Measurements from ENCODE around the gene NF1. TPM values are rescaled to one million over a fixed set of nuclear protein-coding genes. Genes with fewer than 3 reads are reported as not detected.

Gene NF1
- total RNA-seq, 4 donors from 2014 or later: 23.6 to 47.3 (median 32.0) TPM

DNA sequence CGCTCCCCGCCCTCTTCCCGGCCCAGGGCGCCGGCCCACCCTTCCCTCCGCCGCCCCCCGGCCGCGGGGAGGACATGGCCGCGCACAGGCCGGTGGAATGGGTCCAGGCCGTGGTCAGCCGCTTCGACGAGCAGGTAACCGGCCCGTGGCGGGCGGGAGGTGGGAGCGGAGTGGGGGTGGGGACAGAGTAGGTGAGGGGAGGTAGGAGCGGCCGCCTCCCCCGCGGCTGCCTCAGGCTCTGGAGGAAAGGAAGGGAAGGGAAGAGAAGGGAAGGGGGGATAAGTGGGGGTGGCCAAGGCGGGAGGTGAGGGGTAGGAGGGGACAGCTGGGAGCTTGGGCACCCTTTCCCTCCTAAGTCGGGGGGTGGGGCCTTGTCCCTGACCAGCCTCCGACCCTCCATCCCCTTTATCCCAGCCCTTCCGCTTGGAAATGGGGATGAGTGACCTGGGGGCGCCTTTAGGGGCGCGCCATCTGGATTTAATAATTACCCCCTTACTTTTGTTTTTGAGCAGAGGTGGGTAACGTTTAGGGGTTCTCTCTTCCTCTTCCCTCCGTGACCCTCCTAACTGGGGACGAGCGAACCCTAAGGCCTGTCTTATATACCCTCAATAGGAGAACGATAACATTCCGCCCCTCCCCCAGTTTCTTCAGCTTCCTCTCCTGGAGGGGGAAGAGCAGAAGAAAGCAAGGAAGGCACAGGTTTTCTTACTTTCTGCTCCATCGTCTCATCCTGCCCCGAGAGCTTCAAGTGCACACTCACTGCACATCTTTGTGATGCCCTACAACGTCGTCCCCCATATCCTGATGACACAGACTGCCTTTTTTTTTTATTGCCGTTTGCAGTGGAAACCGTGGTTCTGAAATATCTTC, 694 bp downstream of the NF1 start:
- intact Hi-C loops (cut with DNase I; ENCODE audit: low total_unique reads) (loop anchor here (5.0 to 10.0 kb wide), 2 partner anchors 122 to 271 kb away; partner anchors contain the start of gene CRLF3), in situ Hi-C loops (cut with MboI; ENCODE audit: low sequenced_read_pairs in 4 of 4) (no loop called here)
- DNase-seq: peak; percentile 3 to 28
- no peaks in the 10 kb centered on the region for H3K36me3 ChIP-seq
- peaks cover 7 to 9% of the 10 kb centered on the region in 2 donors for H3K4me1 ChIP-seq
- peak overlapping the region; percentile 90 to 98 (median 98) for H3K27ac ChIP-seq
- H3K4me3 ChIP-seq: peak overlapping the region; percentile 96 to 100 (median 96)
- TF ChIP-seq, protein P1, sequence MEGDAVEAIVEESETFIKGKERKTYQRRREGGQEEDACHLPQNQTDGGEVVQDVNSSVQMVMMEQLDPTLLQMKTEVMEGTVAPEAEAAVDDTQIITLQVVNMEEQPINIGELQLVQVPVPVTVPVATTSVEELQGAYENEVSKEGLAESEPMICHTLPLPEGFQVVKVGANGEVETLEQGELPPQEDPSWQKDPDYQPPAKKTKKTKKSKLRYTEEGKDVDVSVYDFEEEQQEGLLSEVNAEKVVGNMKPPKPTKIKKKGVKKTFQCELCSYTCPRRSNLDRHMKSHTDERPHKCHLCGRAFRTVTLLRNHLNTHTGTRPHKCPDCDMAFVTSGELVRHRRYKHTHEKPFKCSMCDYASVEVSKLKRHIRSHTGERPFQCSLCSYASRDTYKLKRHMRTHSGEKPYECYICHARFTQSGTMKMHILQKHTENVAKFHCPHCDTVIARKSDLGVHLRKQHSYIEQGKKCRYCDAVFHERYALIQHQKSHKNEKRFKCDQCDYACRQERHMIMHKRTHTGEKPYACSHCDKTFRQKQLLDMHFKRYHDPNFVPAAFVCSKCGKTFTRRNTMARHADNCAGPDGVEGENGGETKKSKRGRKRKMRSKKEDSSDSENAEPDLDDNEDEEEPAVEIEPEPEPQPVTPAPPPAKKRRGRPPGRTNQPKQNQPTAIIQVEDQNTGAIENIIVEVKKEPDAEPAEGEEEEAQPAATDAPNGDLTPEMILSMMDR (IDR thresholded peaks at IDR 0.05 in 4 of 5, conservative IDR thresholded peaks at IDR 0.05 in 1 of 5): no peak
- TF ChIP-seq POLR2A (IDR thresholded peaks at IDR 0.05): no peak
- ATAC-seq: peak; percentile 20 to 38
- no peaks in the 10 kb centered on the region for H3K27me3 ChIP-seq
- no peaks in the 10 kb centered on the region for H3K9me3 ChIP-seq

DNA sequence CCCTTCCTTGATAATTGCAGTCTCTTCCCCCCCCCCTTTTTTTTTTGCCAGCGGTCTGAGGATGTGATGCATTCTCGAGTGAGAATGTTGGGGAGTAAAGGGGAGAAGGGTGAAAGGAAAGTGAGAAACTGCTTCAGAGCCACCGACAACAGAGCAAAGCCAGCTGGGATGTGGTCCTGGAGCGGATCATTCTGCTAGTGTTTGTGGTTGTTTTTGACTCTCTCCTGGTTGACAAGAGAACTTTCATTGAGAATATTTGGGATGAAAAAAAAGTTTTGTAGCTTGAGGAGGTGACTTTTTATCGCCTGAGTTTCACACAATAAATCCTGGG, 1.3 kb downstream of the NF1 start:
- ATAC-seq (no peak), DNase-seq (no peak)
- in situ Hi-C loops (cut with MboI; ENCODE audit: low sequenced_read_pairs in 4 of 4) (no loop called here), intact Hi-C loops (cut with DNase I; ENCODE audit: low total_unique reads) (loop anchor here (5.0 to 10.0 kb wide), 2 partner anchors 121 to 271 kb away; partner anchors contain the start of gene CRLF3)
- no peaks in the 10 kb centered on the region for H3K27me3 ChIP-seq
- H3K4me1 ChIP-seq: peaks cover 7 to 13% of the 10 kb centered on the region in 2 donors
- no peak for TF ChIP-seq POLR2A (IDR thresholded peaks at IDR 0.05)
- TF ChIP-seq, protein P1 (IDR thresholded peaks at IDR 0.05 in 4 of 5, conservative IDR thresholded peaks at IDR 0.05 in 1 of 5): no peak
- H3K4me3 ChIP-seq: peak overlapping the region; percentile 96 to 100 (median 96)
- no peaks in the 10 kb centered on the region for H3K36me3 ChIP-seq
- peak overlapping the region; percentile 90 to 98 (median 98) for H3K27ac ChIP-seq
- H3K9me3 ChIP-seq: no peaks in the 10 kb centered on the region

DNA sequence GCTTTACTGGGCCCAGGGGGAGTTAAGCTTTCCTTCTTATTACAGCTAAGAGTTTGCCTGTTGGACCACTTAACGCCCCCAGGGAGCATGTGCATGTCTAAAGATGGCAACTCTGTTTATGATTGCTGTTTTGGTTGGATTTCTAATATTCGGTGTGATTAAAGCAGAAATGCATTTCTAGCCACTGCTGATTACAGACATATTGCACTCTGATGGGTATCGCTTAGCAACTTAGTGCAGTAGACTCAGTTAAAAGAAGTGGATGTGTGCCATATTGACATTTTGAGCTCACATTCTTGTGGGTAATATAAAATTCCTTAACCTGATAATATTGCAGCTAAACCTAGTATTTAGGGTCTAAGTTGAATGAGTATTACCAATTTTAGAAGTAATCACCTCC, 4.2 kb downstream of the NF1 start:
- intact Hi-C loops (cut with DNase I; ENCODE audit: low total_unique reads) (loop anchor here (5.0 to 10.0 kb wide), 2 partner anchors 118 to 274 kb away; partner anchors contain the start of gene CRLF3), in situ Hi-C loops (cut with MboI; ENCODE audit: low sequenced_read_pairs in 4 of 4) (no loop called here)
- DNase-seq (no peak), ATAC-seq (no peak)
- TF ChIP-seq, protein P1 (IDR thresholded peaks at IDR 0.05 in 4 of 5, conservative IDR thresholded peaks at IDR 0.05 in 1 of 5): no peak
- no peak for TF ChIP-seq POLR2A (IDR thresholded peaks at IDR 0.05)
- no peaks in the 10 kb centered on the region for H3K36me3 ChIP-seq
- no peak overlapping the region for H3K27ac ChIP-seq
- H3K9me3 ChIP-seq: no peaks in the 10 kb centered on the region
- H3K4me3 ChIP-seq: no peak overlapping the region
- H3K27me3 ChIP-seq: no peaks in the 10 kb centered on the region
- peaks cover 7 to 14% of the 10 kb centered on the region in 2 donors for H3K4me1 ChIP-seq

DNA sequence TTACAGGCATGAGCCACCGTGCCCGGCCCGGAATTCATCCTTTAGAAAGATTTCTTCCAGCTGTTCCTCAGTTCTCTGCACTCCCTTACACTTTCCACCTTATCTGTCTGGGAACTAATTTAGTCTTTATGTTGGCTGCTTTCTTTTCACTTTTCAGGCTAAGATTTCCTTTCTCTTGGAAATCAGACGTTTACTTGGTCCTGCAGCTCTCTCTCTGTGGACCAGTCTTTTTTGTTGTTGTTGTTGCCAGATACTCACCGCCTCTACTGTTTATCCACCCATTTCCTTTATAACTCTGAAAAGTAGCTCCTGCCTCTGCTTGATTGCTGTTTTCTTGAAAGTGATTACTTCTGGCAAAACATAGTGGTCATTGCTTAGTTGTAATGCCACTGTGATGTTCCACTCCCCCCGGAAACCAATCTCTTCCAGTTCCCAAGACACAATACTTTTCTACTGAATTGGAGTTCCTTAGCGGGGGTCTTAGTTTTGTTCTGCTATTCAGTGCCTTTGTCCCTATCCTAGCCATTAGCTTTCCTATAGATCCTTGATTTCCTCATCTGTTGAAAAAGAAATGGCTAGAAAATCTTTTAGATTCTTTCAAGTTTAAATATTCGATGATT, 6.2 kb downstream of the NF1 start:
- TF ChIP-seq POLR2A (IDR thresholded peaks at IDR 0.05): no peak
- TF ChIP-seq, protein P1 (IDR thresholded peaks at IDR 0.05 in 4 of 5, conservative IDR thresholded peaks at IDR 0.05 in 1 of 5): no peak
- H3K9me3 ChIP-seq: no peaks in the 10 kb centered on the region
- peaks cover 7 to 12% of the 10 kb centered on the region in 2 donors for H3K4me1 ChIP-seq
- intact Hi-C loops (cut with DNase I; ENCODE audit: low total_unique reads) (no loop called here), in situ Hi-C loops (cut with MboI; ENCODE audit: low sequenced_read_pairs in 4 of 4) (no loop called here)
- H3K27me3 ChIP-seq: no peaks in the 10 kb centered on the region
- no peak overlapping the region for H3K27ac ChIP-seq
- no peaks in the 10 kb centered on the region for H3K36me3 ChIP-seq
- ATAC-seq (no peak), DNase-seq (no peak)
- H3K4me3 ChIP-seq: no peak overlapping the region
